ENCODE measurements around the gene RRP8. TPM values are rescaled to one million over a fixed set of nuclear protein-coding genes. Genes with fewer than 3 reads are reported as not detected.
A peak's percentile ranks its signal among the peaks of the same experiment; 100 is the strongest.

RRP8 gene
- total RNA-seq, 6 experiments from 2014 or later = 18.5 to 26.7 (median 20.2) TPM

GRCh38 chr11:6610591-6610990, 7.2 kb upstream of the RRP8 start:
- TF ChIP-seq CTCF (IDR thresholded peaks at IDR 0.05) = no peak
- no peak for DNase-seq
- peaks cover 2% of the 10 kb centered on the region for H3K27me3 Mint-ChIP-seq (ENCODE audit: insufficient read depth)
- peaks cover 45% of the 10 kb centered on the region for H3K4me1 Mint-ChIP-seq (ENCODE audit: low read depth)
- peaks cover 48% of the 10 kb centered on the region for H3K36me3 Mint-ChIP-seq (ENCODE audit: low read depth)
- no peak overlapping the region; the same call in none of the 2 replicates for H3K27ac Mint-ChIP-seq
- H3K9me3 Mint-ChIP-seq = no peaks in the 10 kb centered on the region
- H3K4me3 Mint-ChIP-seq = peak overlapping the region; percentile 91; the same call in 1 of the 2 replicates

DNA sequence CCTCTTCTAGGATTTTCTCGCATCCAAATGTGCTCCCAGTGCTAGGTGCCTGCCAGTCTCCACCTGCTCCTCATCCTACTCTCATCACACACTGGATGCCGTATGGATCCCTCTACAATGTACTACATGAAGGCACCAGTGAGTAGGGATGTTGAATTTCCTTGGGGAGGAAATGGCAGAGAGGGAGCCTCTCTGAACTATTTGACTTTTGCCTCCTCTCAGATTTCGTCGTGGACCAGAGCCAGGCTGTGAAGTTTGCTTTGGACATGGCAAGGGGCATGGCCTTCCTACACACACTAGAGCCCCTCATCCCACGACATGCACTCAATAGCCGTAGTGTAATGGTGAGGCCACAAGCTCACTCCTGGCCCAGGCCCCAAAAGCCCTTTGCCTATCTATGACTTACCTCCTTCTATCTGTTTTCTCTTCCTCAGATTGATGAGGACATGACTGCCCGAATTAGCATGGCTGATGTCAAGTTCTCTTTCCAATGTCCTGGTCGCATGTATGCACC, 6.1 kb upstream of the RRP8 start:
- H3K27ac Mint-ChIP-seq = no peak overlapping the region; the same call in none of the 2 replicates
- H3K36me3 Mint-ChIP-seq (ENCODE audit: low read depth) = peaks cover 43% of the 10 kb centered on the region
- no peak for DNase-seq
- H3K4me3 Mint-ChIP-seq = peak overlapping the region; percentile 13; the same call in 1 of the 2 replicates
- TF ChIP-seq CTCF (IDR thresholded peaks at IDR 0.05) = no peak
- H3K9me3 Mint-ChIP-seq = no peaks in the 10 kb centered on the region
- H3K27me3 Mint-ChIP-seq (ENCODE audit: insufficient read depth) = peaks cover 2% of the 10 kb centered on the region
- H3K4me1 Mint-ChIP-seq (ENCODE audit: low read depth) = peaks cover 45% of the 10 kb centered on the region

DNA sequence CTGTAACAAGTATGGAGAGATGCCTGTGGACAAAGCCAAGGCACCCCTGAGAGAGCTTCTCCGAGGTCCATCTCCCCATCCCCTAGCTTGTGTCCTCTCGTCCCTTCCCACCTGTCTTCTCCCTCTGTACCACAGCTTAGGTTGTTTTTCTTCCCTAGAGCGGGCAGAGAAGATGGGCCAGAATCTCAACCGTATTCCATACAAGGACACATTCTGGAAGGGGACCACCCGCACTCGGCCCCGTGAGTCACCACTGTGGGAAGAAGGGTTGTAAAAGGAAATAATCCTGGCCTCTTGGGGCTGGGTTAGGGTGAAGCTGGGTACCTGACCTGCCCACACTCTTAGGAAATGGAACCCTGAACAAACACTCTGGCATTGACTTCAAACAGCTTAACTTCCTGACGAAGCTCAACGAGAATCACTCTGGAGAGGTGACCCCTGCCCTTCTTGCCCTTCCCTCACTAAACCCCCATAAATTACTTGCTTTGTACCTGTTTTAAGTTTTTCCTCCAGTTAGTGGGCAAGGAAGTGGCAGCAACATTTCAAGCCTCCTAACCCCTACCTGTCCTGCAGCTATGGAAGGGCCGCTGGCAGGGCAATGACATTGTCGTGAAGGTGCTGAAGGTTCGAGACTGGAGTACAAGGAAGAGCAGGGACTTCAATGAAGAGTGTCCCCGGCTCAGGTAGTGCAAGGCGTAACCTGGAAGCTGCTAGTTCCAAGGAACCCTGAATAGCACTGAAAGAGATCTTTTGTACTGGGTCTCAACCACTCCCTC, 5.5 kb upstream of the RRP8 start:
- Mint-ChIP-seq H3K9me3 (no peaks in the 10 kb centered on the region), H3K4me1 (ENCODE audit: low read depth) (peaks cover 45% of the 10 kb centered on the region), H3K27ac (no peak overlapping the region; the same call in none of the 2 replicates), H3K36me3 (ENCODE audit: low read depth) (peaks cover 43% of the 10 kb centered on the region), H3K27me3 (ENCODE audit: insufficient read depth) (peaks cover 2% of the 10 kb centered on the region), H3K4me3 (no peak overlapping the region)
- no peak for TF ChIP-seq CTCF (IDR thresholded peaks at IDR 0.05)
- no peak for DNase-seq

GRCh38 chr11:6608011-6608410, 4.6 kb upstream of the RRP8 start:
- H3K4me3 Mint-ChIP-seq = no peak overlapping the region
- TF ChIP-seq CTCF (IDR thresholded peaks at IDR 0.05) = no peak
- H3K36me3 Mint-ChIP-seq (ENCODE audit: low read depth) = peaks cover 43% of the 10 kb centered on the region
- DNase-seq = no peak
- H3K4me1 Mint-ChIP-seq (ENCODE audit: low read depth) = peaks cover 45% of the 10 kb centered on the region
- H3K9me3 Mint-ChIP-seq = no peaks in the 10 kb centered on the region
- no peak overlapping the region; the same call in 1 of the 2 replicates for H3K27ac Mint-ChIP-seq
- peaks cover 2% of the 10 kb centered on the region for H3K27me3 Mint-ChIP-seq (ENCODE audit: insufficient read depth)

DNA sequence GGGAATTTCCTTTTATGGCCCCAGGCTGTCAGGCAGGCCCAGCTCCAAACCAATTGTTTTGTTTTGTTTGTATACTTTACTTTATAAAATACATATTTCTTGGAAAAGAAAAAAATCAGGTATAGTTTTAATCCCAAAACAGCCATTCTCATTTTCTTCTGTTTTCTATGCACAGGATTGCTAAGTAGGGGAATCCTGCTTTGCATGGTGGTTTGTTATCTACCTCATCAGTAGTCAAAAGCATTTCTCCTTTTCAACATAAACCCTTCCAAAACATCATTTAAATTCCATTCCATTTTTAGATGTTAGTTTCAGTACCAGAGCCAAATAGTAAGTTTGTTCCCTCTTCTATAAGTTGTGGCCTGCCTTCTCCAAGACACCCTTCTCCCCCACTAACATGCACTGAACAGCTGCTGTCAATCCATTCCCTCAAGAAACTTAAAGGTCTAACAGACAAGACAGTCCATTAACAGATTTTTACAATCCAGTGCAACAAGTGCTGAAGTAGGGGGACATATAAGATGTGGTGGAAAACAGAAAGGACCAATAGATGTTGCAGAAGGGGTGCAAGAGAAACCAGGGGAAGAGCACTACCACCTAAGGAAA, 3.9 kb upstream of the RRP8 start:
- no peak overlapping the region; the same call in 1 of the 2 replicates for H3K27ac Mint-ChIP-seq
- DNase-seq = peak; percentile 38
- peaks cover 2% of the 10 kb centered on the region for H3K27me3 Mint-ChIP-seq (ENCODE audit: insufficient read depth)
- H3K4me3 Mint-ChIP-seq = no peak overlapping the region; the same call in 1 of the 2 replicates
- no peak for TF ChIP-seq CTCF (IDR thresholded peaks at IDR 0.05)
- peaks cover 43% of the 10 kb centered on the region for H3K36me3 Mint-ChIP-seq (ENCODE audit: low read depth)
- peaks cover 45% of the 10 kb centered on the region for H3K4me1 Mint-ChIP-seq (ENCODE audit: low read depth)
- no peaks in the 10 kb centered on the region for H3K9me3 Mint-ChIP-seq

Measured in HFFc6 (cell line).